UCSD-AML1 (cell line): ENCODE measurements around the gene MILR1.
A peak's percentile ranks its signal among the peaks of the same experiment; 100 is the strongest.

Experiments
- DNase-seq: peaks from one replicate; lab custom pipeline; 2025; ENCODE audit not compliant: unreplicated experiment; lab: John Stamatoyannopoulos, UW

MILR1 gene

GRCh38 chr17:64500862-64501765 lies 52.2 kb downstream of the MILR1 start:
- DNase-seq, result no peak

GRCh38 chr17:64502021-64502420 lies 53.1 kb downstream of the MILR1 start:
- DNase-seq, result no peak

GRCh38 chr17:64502809-64503208 lies 53.9 kb downstream of the MILR1 start:
- DNase-seq, result no peak

GRCh38 chr17:64503341-64503740 lies 54.4 kb downstream of the MILR1 start:
- no peak for DNase-seq

GRCh38 chr17:64503821-64504768 lies 55.2 kb downstream of the MILR1 start:
- no peak for DNase-seq

- DNase-seq, result no peak
Measured at GRCh38 chr17:64504769-64505339, 55.9 kb downstream of the MILR1 start.

GRCh38 chr17:64505340-64506200 lies 56.7 kb downstream of the MILR1 start:
- DNase-seq, result peak; percentile 85

- peak; percentile 99 for DNase-seq
Measured at GRCh38 chr17:64506201-64506575, 57.3 kb downstream of the MILR1 start, which contains the start of gene DDX5. TSS of gene DDX5 (minus strand) at chr17:64506289. CDS start at chr17:64506119, 170 bp downstream.

- DNase-seq, result peak; percentile 99
Measured at GRCh38 chr17:64506576-64507412, 57.9 kb downstream of the MILR1 start, which contains the start of gene CEP95. TSS of gene CEP95 (plus strand) at chr17:64506977. CDS start at chr17:64507098, 121 bp downstream.

- DNase-seq, result no peak
Measured at GRCh38 chr17:64507413-64507782, 58.5 kb downstream of the MILR1 start.

- no peak for DNase-seq
Measured at GRCh38 chr17:64508683-64509082, 59.8 kb downstream of the MILR1 start.

GRCh38 chr17:64509179-64509578 lies 60.3 kb downstream of the MILR1 start:
- DNase-seq, result no peak

- no peak for DNase-seq
Measured at GRCh38 chr17:64515419-64515818, 66.5 kb downstream of the MILR1 start.

- DNase-seq, result no peak
Measured at GRCh38 chr17:64515829-64516228, 66.9 kb downstream of the MILR1 start.
